HG03097 (cell line): ENCODE measurements around the gene MGMT.

Experiments
- ATAC-seq: cut with Tn5 transposase; IDR thresholded peaks from one replicate; pipeline ENCODE4 v1.9.1; 2021; ENCODE audit not compliant: unreplicated experiment, low FRiP score

Gene MGMT

GRCh38 chr10:129745186-129745750 lies 278.2 kb downstream of the MGMT start:
- ATAC-seq: no peak

- no peak for ATAC-seq
These were observed 287.4 kb downstream of the MGMT start for GRCh38 chr10:129754211-129755050.

- no peak for ATAC-seq
These were observed 288.1 kb downstream of the MGMT start for GRCh38 chr10:129755158-129755591.

- ATAC-seq: no peak
These were observed 288.6 kb downstream of the MGMT start for GRCh38 chr10:129755621-129756020.

GRCh38 chr10:129756912-129757901 lies 290.2 kb downstream of the MGMT start:
- peak; percentile 59 for ATAC-seq

- no peak for ATAC-seq
These were observed 291.4 kb downstream of the MGMT start for GRCh38 chr10:129758207-129759021.

GRCh38 chr10:129759214-129760002 lies 292.4 kb downstream of the MGMT start:
- no peak for ATAC-seq

- ATAC-seq: no peak
These were observed 292.9 kb downstream of the MGMT start for GRCh38 chr10:129760003-129760315.

- ATAC-seq: no peak
These were observed 293.4 kb downstream of the MGMT start for GRCh38 chr10:129760416-129760815.

GRCh38 chr10:129761197-129761972 lies 294.3 kb downstream of the MGMT start:
- no peak for ATAC-seq

- ATAC-seq: no peak
These were observed 295.2 kb downstream of the MGMT start for GRCh38 chr10:129761981-129762956.

GRCh38 chr10:129764011-129764900 lies 297.2 kb downstream of the MGMT start:
- no peak for ATAC-seq

- ATAC-seq: no peak
These were observed 298.0 kb downstream of the MGMT start for GRCh38 chr10:129764901-129765663.

- ATAC-seq: no peak
These were observed 298.9 kb downstream of the MGMT start for GRCh38 chr10:129765664-129766550.
